ENCODE results near the gene GAPT.

GRCh38 chr5:58530942-58531490, 39.8 kb downstream of the GAPT start:
- no peak for TF ChIP-seq CTCF (conservative IDR thresholded peaks at IDR 0.05; ENCODE audit: low read depth, low read length)
- TF ChIP-seq EZH2 (IDR thresholded peaks at IDR 0.05; ENCODE audit: borderline replicate concordance, low read depth, low read length, poor library complexity, severe bottlenecking) = no peak

Data from A673 (cell line).